Activated CD4-positive, alpha-beta memory T cell treated with anti-CD3 and anti-CD28 coated beads for 36 hours (primary cell): ENCODE measurements around the gene CLEC4M. TPM values are rescaled to one million over a fixed set of nuclear protein-coding genes. Genes with fewer than 3 reads are reported as not detected.
A peak's percentile ranks its signal among the peaks of the same experiment; 100 is the strongest.

Experiments used
- CTCF ChIA-PET: fragments of 350-600 bp; sonication (Branson Sonifier 250); formaldehyde crosslinking; loops from one replicate; lab custom pipeline; 2021; ENCODE audit warnings: antibody characterized with exemption, inconsistent platforms; lab: Charles Lee
- POLR2A ChIA-PET: fragments of 350-600 bp; sonication (Branson Sonifier 250); formaldehyde crosslinking; loops from one replicate; lab custom pipeline; 2021; ENCODE audit warnings: antibody characterized with exemption; lab: Charles Lee
- DNase-seq: peaks from one replicate; pipeline ENCODE4 v3.0.0-alpha.2; 2020
- H3K27ac Mint-ChIP-seq: one replicate; pipeline ENCODE4 v1.8.0; 2021; ENCODE audit warnings: mixed read lengths
- H3K27me3 Mint-ChIP-seq: one replicate; pipeline ENCODE4 v1.8.0; 2021; ENCODE audit warnings: mixed read lengths
- H3K36me3 Mint-ChIP-seq: one replicate; pipeline ENCODE4 v1.8.0; 2021; ENCODE audit warnings: mixed read lengths
- H3K4me1 Mint-ChIP-seq: one replicate; pipeline ENCODE4 v1.8.0; 2021; ENCODE audit warnings: low read depth, mixed read lengths
- H3K4me3 Mint-ChIP-seq: one replicate; pipeline ENCODE4 v1.8.0; 2021; ENCODE audit warnings: mild to moderate bottlenecking, mixed read lengths
- H3K9me3 Mint-ChIP-seq: one replicate; pipeline ENCODE4 v1.8.0; 2021; ENCODE audit warnings: mixed read lengths
- intact Hi-C: fragments of 100-400 bp; cut with micrococcal nuclease; formaldehyde crosslinking; loops from one replicate; pipeline ENCODE4 v1.15.1; 2023
- total RNA-seq, 2 experiments: library from RNA; stranded (reverse); gene quantifications; one replicate each; pipeline ENCODE4 v1.2.3, GENCODE V29; 2021

The CLEC4M gene
- total RNA-seq, 2 experiments from 2014 or later = not detected

- DNase-seq = no peak
- ChIA-PET CTCF (interaction anchor here (0.6 kb wide), 1 partner anchor 75 kb away, joined by 3 read pairs; no protein-coding TSS in a partner anchor), POLR2A (no interaction called here)
These were observed 16.8 kb downstream of the CLEC4M start for GRCh38 chr19:7779631-7780486.

GRCh38 chr19:7781157-7781556 is 18.1 kb downstream of the CLEC4M start:
- H3K27me3 Mint-ChIP-seq = peaks cover 35% of the 10 kb centered on the region
- H3K4me3 Mint-ChIP-seq = no peak overlapping the region
- POLR2A ChIA-PET = no interaction called here
- H3K27ac Mint-ChIP-seq = no peak overlapping the region
- no peaks in the 10 kb centered on the region for H3K9me3 Mint-ChIP-seq
- no peak for DNase-seq
- H3K4me1 Mint-ChIP-seq = peaks cover 6% of the 10 kb centered on the region
- no peaks in the 10 kb centered on the region for H3K36me3 Mint-ChIP-seq
- intact Hi-C loops = no loop called here
- CTCF ChIA-PET = no interaction called here

More at GRCh38 chr19:7779631-7780486, 16.8 kb downstream of the CLEC4M start:
- intact Hi-C loops = no loop called here
- no peaks in the 10 kb centered on the region for H3K36me3 Mint-ChIP-seq
- no peak overlapping the region for H3K4me3 Mint-ChIP-seq
- H3K27ac Mint-ChIP-seq = no peak overlapping the region
- H3K27me3 Mint-ChIP-seq = peaks cover 39% of the 10 kb centered on the region
- H3K9me3 Mint-ChIP-seq = no peaks in the 10 kb centered on the region
- peaks cover 6% of the 10 kb centered on the region for H3K4me1 Mint-ChIP-seq

GRCh38 chr19:7783991-7784423 is 21.0 kb downstream of the CLEC4M start:
- H3K36me3 Mint-ChIP-seq = no peaks in the 10 kb centered on the region
- H3K27ac Mint-ChIP-seq = no peak overlapping the region
- H3K4me3 Mint-ChIP-seq = no peak overlapping the region
- DNase-seq = no peak
- intact Hi-C loops = no loop called here
- H3K9me3 Mint-ChIP-seq = no peaks in the 10 kb centered on the region
- CTCF ChIA-PET = interaction anchor here (0.9 to 1.4 kb wide), 3 partner anchors 15 to 216 kb away, joined by 3 to 5 read pairs (median 4); no protein-coding TSS in a partner anchor
- peaks cover 42% of the 10 kb centered on the region for H3K27me3 Mint-ChIP-seq
- POLR2A ChIA-PET = interaction anchor here (0.7 kb wide), 1 partner anchor 9 kb away, joined by 3 read pairs; no protein-coding TSS in a partner anchor
- H3K4me1 Mint-ChIP-seq = peaks cover 8% of the 10 kb centered on the region

GRCh38 chr19:7784856-7785255 is 21.8 kb downstream of the CLEC4M start:
- H3K9me3 Mint-ChIP-seq = no peaks in the 10 kb centered on the region
- DNase-seq = no peak
- H3K4me1 Mint-ChIP-seq = peaks cover 11% of the 10 kb centered on the region
- intact Hi-C loops = no loop called here
- H3K27ac Mint-ChIP-seq = no peak overlapping the region
- POLR2A ChIA-PET = no interaction called here
- CTCF ChIA-PET = interaction anchor here (0.6 kb wide), 1 partner anchor 217 kb away, joined by 4 read pairs; no protein-coding TSS in a partner anchor
- H3K4me3 Mint-ChIP-seq = no peak overlapping the region
- H3K36me3 Mint-ChIP-seq = no peaks in the 10 kb centered on the region
- peaks cover 46% of the 10 kb centered on the region for H3K27me3 Mint-ChIP-seq

- no peak overlapping the region for H3K4me3 Mint-ChIP-seq
- peaks cover 11% of the 10 kb centered on the region for H3K4me1 Mint-ChIP-seq
- ChIA-PET POLR2A (no interaction called here), CTCF (interaction anchor here (0.6 to 1.0 kb wide), 2 partner anchors 13 to 336 kb away, joined by 3 read pairs; no protein-coding TSS in a partner anchor)
- H3K9me3 Mint-ChIP-seq = no peaks in the 10 kb centered on the region
- intact Hi-C loops = no loop called here
- DNase-seq = no peak
- H3K27ac Mint-ChIP-seq = no peak overlapping the region
- peaks cover 39% of the 10 kb centered on the region for H3K27me3 Mint-ChIP-seq
- no peaks in the 10 kb centered on the region for H3K36me3 Mint-ChIP-seq
These were observed 24.1 kb downstream of the CLEC4M start for GRCh38 chr19:7787141-7787540.

GRCh38 chr19:7787602-7788177 is 24.6 kb downstream of the CLEC4M start:
- Mint-ChIP-seq H3K9me3 (no peaks in the 10 kb centered on the region), H3K36me3 (no peaks in the 10 kb centered on the region), H3K4me1 (peaks cover 11% of the 10 kb centered on the region), H3K27me3 (peaks cover 42% of the 10 kb centered on the region), H3K27ac (no peak overlapping the region), H3K4me3 (no peak overlapping the region)
- ChIA-PET POLR2A (no interaction called here), CTCF (interaction anchor here (1.0 kb wide), 1 partner anchor 12 kb away, joined by 3 read pairs; no protein-coding TSS in a partner anchor)
- intact Hi-C loops = no loop called here
- DNase-seq = no peak

GRCh38 chr19:7788178-7788932 is 25.3 kb downstream of the CLEC4M start:
- H3K4me1 Mint-ChIP-seq = peaks cover 11% of the 10 kb centered on the region
- no peak overlapping the region for H3K4me3 Mint-ChIP-seq
- H3K27ac Mint-ChIP-seq = no peak overlapping the region
- ChIA-PET CTCF (no interaction called here), POLR2A (no interaction called here)
- DNase-seq = no peak
- intact Hi-C loops = no loop called here
- peaks cover 42% of the 10 kb centered on the region for H3K27me3 Mint-ChIP-seq
- H3K9me3 Mint-ChIP-seq = no peaks in the 10 kb centered on the region
- H3K36me3 Mint-ChIP-seq = no peaks in the 10 kb centered on the region

- ChIA-PET POLR2A (no interaction called here), CTCF (no interaction called here)
- DNase-seq = no peak
- Mint-ChIP-seq H3K27ac (no peak overlapping the region), H3K27me3 (peaks cover 36% of the 10 kb centered on the region), H3K4me1 (peaks cover 10% of the 10 kb centered on the region), H3K36me3 (no peaks in the 10 kb centered on the region), H3K9me3 (no peaks in the 10 kb centered on the region), H3K4me3 (no peak overlapping the region)
- intact Hi-C loops = no loop called here
These were observed 25.9 kb downstream of the CLEC4M start for GRCh38 chr19:7788933-7789323.

GRCh38 chr19:7789447-7789846 is 26.4 kb downstream of the CLEC4M start:
- DNase-seq = peak; percentile 41
- Mint-ChIP-seq H3K27ac (no peak overlapping the region), H3K27me3 (peaks cover 34% of the 10 kb centered on the region), H3K4me1 (peaks cover 5% of the 10 kb centered on the region), H3K36me3 (no peaks in the 10 kb centered on the region), H3K9me3 (no peaks in the 10 kb centered on the region), H3K4me3 (no peak overlapping the region)
- intact Hi-C loops = no loop called here
- ChIA-PET CTCF (no interaction called here), POLR2A (no interaction called here)

GRCh38 chr19:7790416-7790815 is 27.4 kb downstream of the CLEC4M start:
- no peak overlapping the region for H3K4me3 Mint-ChIP-seq
- no peak overlapping the region for H3K27ac Mint-ChIP-seq
- CTCF ChIA-PET = interaction anchor here (1.2 to 1.3 kb wide), 2 partner anchors 10 to 110 kb away, joined by 3 to 4 read pairs; partner anchors contain the start of gene TRAPPC5
- no peaks in the 10 kb centered on the region for H3K9me3 Mint-ChIP-seq
- no peak for DNase-seq
- intact Hi-C loops = no loop called here
- no peaks in the 10 kb centered on the region for H3K36me3 Mint-ChIP-seq
- peaks cover 5% of the 10 kb centered on the region for H3K4me1 Mint-ChIP-seq
- peaks cover 32% of the 10 kb centered on the region for H3K27me3 Mint-ChIP-seq
- POLR2A ChIA-PET = no interaction called here

GRCh38 chr19:7792281-7792680 is 29.2 kb downstream of the CLEC4M start:
- intact Hi-C loops = no loop called here
- H3K4me1 Mint-ChIP-seq = peaks cover 5% of the 10 kb centered on the region
- peaks cover 28% of the 10 kb centered on the region for H3K27me3 Mint-ChIP-seq
- H3K27ac Mint-ChIP-seq = no peak overlapping the region
- no peak for DNase-seq
- H3K9me3 Mint-ChIP-seq = no peaks in the 10 kb centered on the region
- ChIA-PET POLR2A (no interaction called here), CTCF (interaction anchor here (0.6 to 1.0 kb wide), 2 partner anchors 103 to 224 kb away, joined by 3 to 4 read pairs; no protein-coding TSS in a partner anchor)
- no peak overlapping the region for H3K4me3 Mint-ChIP-seq
- H3K36me3 Mint-ChIP-seq = no peaks in the 10 kb centered on the region
